SK-N-MC (cell line): Measurements from ENCODE around the gene PSMC4.

ENCODE experiments used
- EZH2 ChIP-seq: fragments of 200-600 bp; sonication (generic); IDR thresholded peaks from one replicate; pipeline ENCODE4 v1.6.1; 2017; ENCODE audit warnings: antibody characterized with exemption
- FOXP2 ChIP-seq: optimal IDR thresholded peaks from 2 replicates; pipeline ENCODE3; 2011; ENCODE audit warnings: mild to moderate bottlenecking, moderate library complexity; ENCODE audit not compliant: insufficient read depth; ENCODE audit errors: extremely low read length, control extremely low read depth
- POLR2AphosphoS5 ChIP-seq: IDR thresholded peaks from 2 replicates; pipeline ENCODE4 v1.6.1; 2012; ENCODE audit warnings: mild to moderate bottlenecking, low read depth, low read length, borderline replicate concordance

- no peak for TF ChIP-seq POLR2AphosphoS5
- no peak for TF ChIP-seq FOXP2
- TF ChIP-seq EZH2, result no peak
Measured at GRCh38 chr19:39987167-39987566, 16.2 kb downstream of the PSMC4 start.
